KG1 (cell line): ENCODE results near the gene PLD5.
"Not testable (repeated sequence)": the region's sequence is repeated elsewhere in the genome, so short reads cannot be mapped to it uniquely, and the experiment has no call there.

Source experiments
- DNase-seq: peaks from one replicate; lab custom pipeline; 2025; lab: John Stamatoyannopoulos, UW

PLD5 gene

GRCh38 chr1:242212401-242212800, 312.1 kb downstream of the PLD5 start:
- DNase-seq = no peak

- DNase-seq = no peak
Measured at GRCh38 chr1:242211254-242212022, 313.1 kb downstream of the PLD5 start.

- DNase-seq = not testable (repeated sequence)
Measured at GRCh38 chr1:242210316-242210715, 314.2 kb downstream of the PLD5 start.

GRCh38 chr1:242209063-242209462, 315.4 kb downstream of the PLD5 start:
- no peak for DNase-seq

GRCh38 chr1:242208021-242208420, 316.5 kb downstream of the PLD5 start:
- DNase-seq = no peak

GRCh38 chr1:242206994-242207393, 317.5 kb downstream of the PLD5 start:
- DNase-seq = no peak

- no peak for DNase-seq
Measured at GRCh38 chr1:242205622-242206489, 318.6 kb downstream of the PLD5 start.

GRCh38 chr1:242203262-242203661, 321.2 kb downstream of the PLD5 start:
- DNase-seq = no peak

- no peak for DNase-seq
Measured at GRCh38 chr1:242201090-242201489, 323.4 kb downstream of the PLD5 start.

GRCh38 chr1:242199776-242200458, 324.6 kb downstream of the PLD5 start:
- DNase-seq = no peak

- DNase-seq = no peak
Measured at GRCh38 chr1:242197907-242198820, 326.3 kb downstream of the PLD5 start.

GRCh38 chr1:242196914-242197313, 327.6 kb downstream of the PLD5 start:
- no peak for DNase-seq

- no peak for DNase-seq
Measured at GRCh38 chr1:242196101-242196500, 328.4 kb downstream of the PLD5 start.

- DNase-seq = no peak
Measured at GRCh38 chr1:242189591-242189990, 334.9 kb downstream of the PLD5 start.

- no peak for DNase-seq
Measured at GRCh38 chr1:242187816-242188215, 336.7 kb downstream of the PLD5 start.

GRCh38 chr1:242187171-242187570, 337.3 kb downstream of the PLD5 start:
- no peak for DNase-seq

GRCh38 chr1:242185731-242186130, 338.8 kb downstream of the PLD5 start:
- no peak for DNase-seq

- no peak for DNase-seq
Measured at GRCh38 chr1:242184955-242185354, 339.5 kb downstream of the PLD5 start.

GRCh38 chr1:242179767-242180166, 344.7 kb downstream of the PLD5 start:
- DNase-seq = not testable (repeated sequence)

- no peak for DNase-seq
Measured at GRCh38 chr1:242178924-242179708, 345.4 kb downstream of the PLD5 start.

- no peak for DNase-seq
Measured at GRCh38 chr1:242178436-242178835, 346.1 kb downstream of the PLD5 start.
